GM18873 (cell line): ENCODE results near the gene USP15.

ENCODE experiments used
- ATAC-seq: cut with Tn5 transposase; IDR thresholded peaks from one replicate; pipeline ENCODE4 v1.9.1; 2021; ENCODE audit warnings: mild to moderate bottlenecking, moderate library complexity, moderate number of reproducible peaks; ENCODE audit not compliant: unreplicated experiment, low FRiP score

The USP15 gene

DNA sequence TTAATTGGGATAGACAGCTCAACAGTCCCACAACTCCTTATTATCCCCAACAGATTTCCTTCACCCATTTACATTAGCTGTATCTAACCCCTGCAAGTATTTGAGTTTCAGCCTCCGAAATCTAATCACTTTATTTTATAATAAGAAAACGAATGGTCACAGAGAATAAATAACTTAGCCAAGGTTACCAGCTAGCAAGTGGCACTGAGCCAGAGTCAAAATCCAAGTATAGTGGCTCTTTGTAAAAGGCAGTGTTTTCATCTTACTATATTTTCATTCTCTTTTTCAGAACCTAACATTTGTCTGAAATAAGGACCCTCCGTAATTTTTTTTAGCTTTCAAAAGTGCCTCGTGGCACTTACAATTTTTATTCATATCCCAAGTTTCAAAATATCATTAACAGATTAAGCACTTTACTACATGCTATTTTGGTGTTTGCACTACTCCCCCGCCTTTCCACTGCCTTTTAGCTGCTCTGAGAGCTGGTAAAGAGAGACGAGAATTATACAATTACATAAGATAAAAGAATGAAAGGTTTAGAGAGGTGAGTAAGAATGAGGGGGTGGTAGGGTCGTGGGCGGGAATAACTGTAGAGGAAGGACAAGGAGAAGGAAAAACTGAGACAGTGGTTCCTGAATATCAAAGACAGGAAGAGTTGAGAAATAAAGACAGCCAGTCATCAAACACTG, 3.7 kb upstream of the USP15 start:
- ATAC-seq = no peak

DNA sequence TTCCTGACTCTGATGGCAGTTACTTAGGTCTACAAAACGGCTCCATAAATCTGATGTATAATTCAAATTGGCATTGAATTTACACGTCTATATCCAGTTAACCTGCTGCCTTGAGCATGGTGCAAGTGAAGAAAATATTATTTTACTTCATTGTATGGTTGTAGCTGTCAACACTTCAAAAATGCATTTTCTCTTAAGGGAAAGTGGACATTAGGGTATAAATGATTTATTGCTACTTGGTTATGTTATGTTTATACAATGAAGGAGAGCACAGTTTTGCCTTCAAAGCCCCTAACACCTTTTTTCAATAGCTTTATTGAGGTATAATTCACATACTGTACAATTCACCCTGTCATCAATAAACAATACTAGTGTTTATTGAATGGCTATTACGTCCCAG, 2.0 kb upstream of the USP15 start:
- no peak for ATAC-seq

DNA sequence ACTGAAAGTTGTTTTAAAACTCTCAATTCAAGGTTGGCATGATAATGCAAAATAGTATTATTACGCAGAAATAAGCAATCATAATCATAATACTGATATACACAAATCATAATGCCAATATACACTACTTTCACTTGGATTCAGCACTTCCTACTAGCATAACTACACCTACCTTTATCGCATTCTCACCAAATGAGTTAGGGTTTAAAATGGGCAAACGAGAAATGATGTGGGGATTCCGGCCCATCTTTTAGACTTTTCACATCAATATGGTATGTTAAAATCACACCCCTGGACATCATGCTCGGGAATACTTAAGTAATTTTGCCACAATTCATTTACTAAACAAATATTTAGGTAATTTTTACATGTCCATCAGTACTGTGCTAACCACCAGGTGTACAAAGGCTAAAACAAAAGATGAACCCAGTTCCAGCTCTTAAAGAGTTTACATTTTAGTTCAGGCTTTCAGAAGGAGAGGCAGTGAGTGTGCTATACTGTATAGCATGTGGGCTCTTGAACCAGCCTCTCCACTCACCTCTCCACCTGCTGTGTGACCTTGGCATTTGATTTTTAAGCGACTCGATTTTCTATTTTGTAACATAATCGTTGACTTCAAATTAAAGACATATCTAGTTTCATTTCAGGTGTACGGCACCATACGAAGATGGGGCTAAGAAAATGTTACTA, 1.1 kb upstream of the USP15 start:
- ATAC-seq = no peak

GRCh38 chr12:62259631-62259992, 592 bp upstream of the USP15 start:
- ATAC-seq = peak; percentile 5

GRCh38 chr12:62260733-62261683, 804 bp downstream of the USP15 start:
- peak; percentile 44 for ATAC-seq

GRCh38 chr12:62261876-62262517, 1.8 kb downstream of the USP15 start:
- ATAC-seq = no peak

- ATAC-seq = no peak
Measured at GRCh38 chr12:62263232-62263631, 3.0 kb downstream of the USP15 start.

GRCh38 chr12:62263966-62264365, 3.8 kb downstream of the USP15 start:
- no peak for ATAC-seq

DNA sequence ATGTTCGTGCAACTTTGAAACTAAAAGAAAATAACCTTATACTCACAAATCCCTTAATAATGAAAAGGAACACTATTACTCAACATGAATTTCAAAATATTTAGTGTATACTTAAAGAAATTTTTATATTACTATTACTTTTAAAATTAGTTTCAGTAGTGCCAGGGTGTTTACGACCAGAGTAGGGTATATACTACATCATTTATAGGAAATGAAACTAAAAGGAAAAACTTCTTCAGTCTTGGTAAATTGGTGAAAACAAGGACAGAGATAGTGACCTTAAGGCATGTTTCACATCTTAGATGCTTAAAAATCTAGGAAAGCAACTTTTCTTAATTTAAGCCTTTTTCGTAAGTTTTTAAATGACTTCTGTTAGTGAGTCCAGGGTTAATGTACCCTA, 4.5 kb downstream of the USP15 start:
- ATAC-seq = no peak

DNA sequence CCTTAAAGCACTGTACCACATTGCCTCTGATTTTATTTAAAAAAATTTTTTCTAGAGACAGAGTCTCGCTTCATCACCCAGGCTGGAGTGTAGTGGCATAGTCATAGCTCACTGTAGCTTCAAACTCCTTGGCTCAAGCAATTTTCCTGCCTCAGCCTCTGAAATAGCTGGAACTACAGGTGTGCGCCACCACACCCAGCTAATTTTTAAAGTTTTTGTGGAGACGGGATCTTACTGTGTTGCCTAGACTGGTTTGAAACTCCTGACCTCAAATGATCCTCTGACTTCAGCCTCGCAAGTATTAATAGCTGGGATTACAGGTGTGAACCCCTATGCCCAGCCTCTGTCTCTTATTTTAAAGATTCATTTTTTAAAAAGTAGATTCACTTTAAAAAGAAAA, 5.3 kb downstream of the USP15 start:
- ATAC-seq = no peak

GRCh38 chr12:62267026-62267425, 6.8 kb downstream of the USP15 start:
- no peak for ATAC-seq

DNA sequence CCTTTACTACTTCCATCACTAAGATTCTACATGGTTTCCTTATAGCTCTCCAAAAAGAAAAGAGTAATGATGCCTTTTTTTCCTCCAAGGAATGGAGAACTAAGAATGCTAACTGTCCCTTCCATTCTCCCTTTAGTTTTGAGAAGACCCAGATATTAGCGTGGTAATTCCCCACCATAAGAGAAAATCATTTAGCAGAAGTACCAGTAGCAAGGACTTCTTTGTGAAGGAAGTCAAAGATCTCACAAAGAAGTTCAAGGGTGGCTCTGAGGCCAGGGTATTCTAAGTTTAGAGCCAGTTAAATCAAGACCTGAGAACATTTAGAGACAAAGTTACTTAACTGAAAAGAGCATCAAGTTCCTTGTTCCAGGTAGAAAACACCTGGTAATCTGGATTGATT, 7.3 kb downstream of the USP15 start:
- ATAC-seq = no peak

DNA sequence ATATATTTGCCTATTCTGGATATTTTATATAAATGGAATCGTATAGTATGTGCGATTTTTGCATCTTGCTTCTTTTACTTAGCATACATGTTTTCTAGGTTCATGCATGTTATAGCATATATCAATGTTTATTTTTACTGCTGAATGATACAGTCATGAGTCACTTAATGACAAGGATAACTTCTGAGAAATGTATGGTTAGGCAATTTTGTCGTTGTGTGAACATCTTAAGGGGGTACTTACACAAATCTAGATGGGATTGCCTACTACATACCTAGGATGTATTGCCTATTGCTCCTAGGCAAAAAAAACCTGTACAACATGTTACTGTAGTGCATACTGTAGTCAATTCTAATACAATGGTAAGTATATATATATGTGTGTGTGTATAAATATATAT, 8.8 kb downstream of the USP15 start:
- ATAC-seq = no peak

- ATAC-seq = no peak
Measured at GRCh38 chr12:62269464-62270228, 9.4 kb downstream of the USP15 start.

DNA sequence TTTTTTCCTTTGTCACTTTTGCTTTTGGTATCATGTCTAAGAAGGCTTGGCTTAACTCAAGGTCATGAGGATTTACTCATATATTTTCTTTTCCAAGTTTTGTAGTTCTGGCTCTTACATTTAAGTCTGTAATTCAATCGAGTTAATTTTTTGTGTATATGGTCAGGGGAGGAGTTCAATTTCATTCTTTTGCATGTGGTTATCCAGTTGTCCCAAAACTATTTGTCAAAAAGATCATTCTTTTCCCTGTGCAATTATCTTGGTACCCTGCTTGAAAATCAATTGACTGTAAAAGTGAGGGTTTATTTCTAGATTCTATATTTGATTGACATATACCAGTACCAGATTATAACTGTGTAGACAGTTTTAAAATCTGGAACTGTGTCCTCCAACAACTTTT, 10.2 kb downstream of the USP15 start:
- no peak for ATAC-seq

DNA sequence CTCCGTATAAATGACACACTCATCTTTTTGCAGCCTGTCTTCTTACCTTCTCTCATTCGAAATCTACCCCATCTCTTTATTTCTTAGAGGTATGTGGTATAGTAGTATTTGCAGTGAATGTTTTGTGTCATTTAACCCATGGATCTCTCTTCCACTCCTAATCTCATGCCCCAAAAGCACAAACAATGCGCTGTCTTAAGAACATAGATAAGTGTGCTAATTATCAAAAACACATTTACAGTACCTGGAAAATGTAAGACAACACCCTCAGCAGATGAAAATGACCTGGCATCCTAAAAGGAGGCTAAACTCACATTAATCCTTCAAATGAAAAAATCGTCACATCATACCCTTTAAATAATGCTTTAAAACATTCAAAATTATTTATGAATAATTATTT, 10.7 kb downstream of the USP15 start:
- no peak for ATAC-seq

DNA sequence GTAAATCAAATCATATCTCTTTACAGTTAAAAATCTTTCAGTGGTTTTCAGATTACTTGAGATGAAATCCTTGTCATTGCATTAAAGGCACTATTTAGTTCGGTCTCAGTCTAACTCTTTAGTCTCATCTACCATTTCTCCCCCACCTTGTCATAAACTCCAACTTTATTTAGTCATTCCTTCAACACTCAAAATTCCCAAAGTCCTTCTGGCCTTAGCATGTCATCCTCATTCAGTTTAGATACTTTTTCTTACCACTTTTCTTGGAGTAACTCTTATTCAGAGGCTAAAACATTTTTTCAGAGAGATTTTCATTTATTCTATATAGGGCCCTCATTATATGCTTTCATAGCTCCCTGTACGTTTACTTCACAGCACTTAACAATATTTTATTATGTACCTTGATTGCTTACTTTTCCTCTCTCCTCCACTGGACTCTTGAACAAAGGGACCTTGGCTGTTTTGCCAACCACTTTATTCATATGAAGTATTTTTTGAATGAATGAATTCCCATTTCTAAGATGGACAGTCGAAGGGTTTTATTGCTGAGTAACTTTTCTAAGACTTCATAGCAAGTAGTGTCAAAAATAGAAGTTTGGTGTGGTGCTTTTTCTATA, 12.8 kb downstream of the USP15 start:
- ATAC-seq = no peak

GRCh38 chr12:62273724-62274380, 13.6 kb downstream of the USP15 start:
- no peak for ATAC-seq

GRCh38 chr12:62278022-62278421, 17.8 kb downstream of the USP15 start:
- ATAC-seq = no peak
